ENCODE measurements around the gene GNAS-AS1. TPM values are rescaled to one million over a fixed set of nuclear protein-coding genes. Genes with fewer than 3 reads are reported as not detected.

The GNAS-AS1 gene
- total RNA-seq, 1 experiment from 2014 or later: 0.59 TPM

DNA sequence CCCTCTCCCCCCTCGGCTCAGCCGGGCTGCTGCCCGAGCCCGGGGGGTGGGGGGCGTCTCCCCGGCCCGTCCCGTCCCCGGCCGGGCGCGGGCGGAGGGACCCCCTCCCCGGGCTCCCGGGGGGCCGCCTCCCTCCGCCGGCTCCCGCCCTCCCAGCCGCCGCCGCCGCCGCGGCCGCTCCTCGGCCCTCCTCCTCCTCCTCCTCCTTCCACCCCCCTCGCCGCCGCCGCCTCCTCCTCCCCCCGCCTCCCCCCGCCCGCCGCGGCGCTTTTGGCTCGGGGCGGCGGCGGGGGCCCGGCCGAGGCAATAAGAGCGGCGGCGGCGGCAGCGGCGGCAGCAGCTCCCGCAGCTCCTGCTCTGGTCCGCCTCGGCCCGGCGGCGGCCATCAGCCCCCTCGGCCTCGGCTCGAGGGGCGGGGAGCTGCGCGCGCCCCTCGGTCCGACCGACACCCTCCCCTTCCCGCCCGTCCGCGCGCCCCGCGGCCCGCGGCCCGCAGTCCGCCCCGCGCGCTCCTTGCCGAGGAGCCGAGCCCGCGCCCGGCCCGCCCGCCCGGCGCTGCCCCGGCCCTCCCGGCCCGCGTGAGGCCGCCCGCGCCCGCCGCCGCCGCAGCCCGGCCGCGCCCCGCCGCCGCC, 40.5 kb upstream of the GNAS-AS1 start:
- Mint-ChIP-seq H3K4me3 (ENCODE audit: low read depth, unreplicated experiment) (peak overlapping the region; percentile 88), H3K36me3 (ENCODE audit: insufficient read depth, unreplicated experiment) (peaks cover 88% of the 10 kb centered on the region), H3K9me3 (ENCODE audit: low read depth, unreplicated experiment) (no peaks in the 10 kb centered on the region), H3K4me1 (ENCODE audit: low read depth, unreplicated experiment) (peaks cover 30% of the 10 kb centered on the region), H3K27me3 (ENCODE audit: unreplicated experiment) (no peaks in the 10 kb centered on the region), H3K27ac (ENCODE audit: unreplicated experiment) (peak overlapping the region; percentile 96)
- peak; percentile 88 for DNase-seq
- intact Hi-C loops (cut with micrococcal nuclease; ENCODE audit: unreplicated experiment): loop anchor here (5.0 kb wide), 1 partner anchor 91 kb away; the partner anchor contains the start of gene NELFCD
- BruUV-seq (replicated peaks): no TSS peak
- CTCF ChIA-PET: no interaction called here
- TF ChIP-seq, protein P1, sequence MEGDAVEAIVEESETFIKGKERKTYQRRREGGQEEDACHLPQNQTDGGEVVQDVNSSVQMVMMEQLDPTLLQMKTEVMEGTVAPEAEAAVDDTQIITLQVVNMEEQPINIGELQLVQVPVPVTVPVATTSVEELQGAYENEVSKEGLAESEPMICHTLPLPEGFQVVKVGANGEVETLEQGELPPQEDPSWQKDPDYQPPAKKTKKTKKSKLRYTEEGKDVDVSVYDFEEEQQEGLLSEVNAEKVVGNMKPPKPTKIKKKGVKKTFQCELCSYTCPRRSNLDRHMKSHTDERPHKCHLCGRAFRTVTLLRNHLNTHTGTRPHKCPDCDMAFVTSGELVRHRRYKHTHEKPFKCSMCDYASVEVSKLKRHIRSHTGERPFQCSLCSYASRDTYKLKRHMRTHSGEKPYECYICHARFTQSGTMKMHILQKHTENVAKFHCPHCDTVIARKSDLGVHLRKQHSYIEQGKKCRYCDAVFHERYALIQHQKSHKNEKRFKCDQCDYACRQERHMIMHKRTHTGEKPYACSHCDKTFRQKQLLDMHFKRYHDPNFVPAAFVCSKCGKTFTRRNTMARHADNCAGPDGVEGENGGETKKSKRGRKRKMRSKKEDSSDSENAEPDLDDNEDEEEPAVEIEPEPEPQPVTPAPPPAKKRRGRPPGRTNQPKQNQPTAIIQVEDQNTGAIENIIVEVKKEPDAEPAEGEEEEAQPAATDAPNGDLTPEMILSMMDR (IDR thresholded peaks at IDR 0.05; ENCODE audit: unreplicated experiment): no peak

- Mint-ChIP-seq H3K36me3 (ENCODE audit: insufficient read depth, unreplicated experiment) (peaks cover 82% of the 10 kb centered on the region), H3K27ac (ENCODE audit: unreplicated experiment) (peak overlapping the region; percentile 91), H3K9me3 (ENCODE audit: low read depth, unreplicated experiment) (no peaks in the 10 kb centered on the region), H3K27me3 (ENCODE audit: unreplicated experiment) (no peaks in the 10 kb centered on the region), H3K4me1 (ENCODE audit: low read depth, unreplicated experiment) (peaks cover 24% of the 10 kb centered on the region), H3K4me3 (ENCODE audit: low read depth, unreplicated experiment) (peak overlapping the region; percentile 73)
- CTCF ChIA-PET: no interaction called here
- intact Hi-C loops (cut with micrococcal nuclease; ENCODE audit: unreplicated experiment): loop anchor here (5.0 kb wide), 1 partner anchor 92 kb away; the partner anchor contains the start of gene NELFCD
- DNase-seq: peak; percentile 83
- BruUV-seq (replicated peaks): no TSS peak
- TF ChIP-seq, protein P1 (IDR thresholded peaks at IDR 0.05; ENCODE audit: unreplicated experiment): no peak
Measured at GRCh38 chr20:58890518-58891085, 39.9 kb upstream of the GNAS-AS1 start.

DNA sequence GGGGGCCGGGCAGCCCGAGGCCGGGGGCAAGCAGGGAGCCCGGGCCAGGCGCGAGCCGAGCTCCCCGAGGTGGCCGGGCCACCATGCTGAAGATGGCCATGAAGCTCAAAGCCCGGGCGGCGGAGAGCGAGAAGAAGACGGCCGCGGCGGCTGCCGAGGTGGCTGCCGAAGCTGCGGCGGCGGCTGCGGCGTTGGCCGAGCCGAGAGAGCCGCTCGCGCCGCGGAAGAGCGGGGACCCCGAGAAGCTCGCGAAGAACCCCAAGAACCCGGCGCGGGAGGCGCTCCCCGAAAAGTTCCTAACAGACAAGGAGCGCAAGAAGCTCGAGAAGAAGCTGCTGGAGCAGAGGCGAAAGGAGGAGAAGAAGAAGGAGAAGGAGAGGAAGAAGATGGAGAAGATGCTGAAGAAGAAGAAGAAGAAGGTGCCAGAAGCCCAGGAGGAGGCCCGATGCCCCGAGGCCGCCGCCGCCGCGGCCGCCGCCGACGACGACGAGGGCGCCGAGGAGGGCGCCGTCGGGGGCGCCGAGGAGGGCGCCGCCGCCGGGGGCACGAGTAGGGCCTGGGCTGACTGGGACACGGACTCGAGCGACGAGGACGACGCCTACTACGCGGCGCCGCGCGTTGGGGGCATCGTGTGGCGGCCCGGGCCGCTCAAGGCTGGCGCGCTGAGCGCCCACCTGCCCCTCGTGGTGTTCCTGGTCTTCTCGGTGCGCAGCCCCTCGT, 39.3 kb upstream of the GNAS-AS1 start:
- peak; percentile 26 for DNase-seq
- TF ChIP-seq, protein P1 (IDR thresholded peaks at IDR 0.05; ENCODE audit: unreplicated experiment): no peak
- TSS peak; percentile 20 for BruUV-seq (replicated peaks)
- CTCF ChIA-PET: interaction anchor here (0.6 to 1.5 kb wide), 2 partner anchors 20 to 77 kb away, joined by 3 read pairs; no protein-coding TSS in a partner anchor
- peaks cover 75% of the 10 kb centered on the region for H3K36me3 Mint-ChIP-seq (ENCODE audit: insufficient read depth, unreplicated experiment)
- no peaks in the 10 kb centered on the region for H3K9me3 Mint-ChIP-seq (ENCODE audit: low read depth, unreplicated experiment)
- no peaks in the 10 kb centered on the region for H3K27me3 Mint-ChIP-seq (ENCODE audit: unreplicated experiment)
- intact Hi-C loops (cut with micrococcal nuclease; ENCODE audit: unreplicated experiment): loop anchor here (5.0 kb wide), 1 partner anchor 92 kb away; the partner anchor contains the start of gene NELFCD
- peak overlapping the region; percentile 72 for H3K27ac Mint-ChIP-seq (ENCODE audit: unreplicated experiment)
- H3K4me1 Mint-ChIP-seq (ENCODE audit: low read depth, unreplicated experiment): peaks cover 18% of the 10 kb centered on the region
- H3K4me3 Mint-ChIP-seq (ENCODE audit: low read depth, unreplicated experiment): peak overlapping the region; percentile 73

- Mint-ChIP-seq H3K36me3 (ENCODE audit: insufficient read depth, unreplicated experiment) (peaks cover 69% of the 10 kb centered on the region), H3K9me3 (ENCODE audit: low read depth, unreplicated experiment) (no peaks in the 10 kb centered on the region), H3K4me1 (ENCODE audit: low read depth, unreplicated experiment) (peaks cover 12% of the 10 kb centered on the region), H3K27ac (ENCODE audit: unreplicated experiment) (peak overlapping the region; percentile 72), H3K4me3 (ENCODE audit: low read depth, unreplicated experiment) (peak overlapping the region; percentile 73), H3K27me3 (ENCODE audit: unreplicated experiment) (no peaks in the 10 kb centered on the region)
- CTCF ChIA-PET: interaction anchor here (0.6 to 1.5 kb wide), 3 partner anchors 19 to 499 kb away, joined by 3 read pairs; no protein-coding TSS in a partner anchor
- intact Hi-C loops (cut with micrococcal nuclease; ENCODE audit: unreplicated experiment): no loop called here
- TF ChIP-seq, protein P1 (IDR thresholded peaks at IDR 0.05; ENCODE audit: unreplicated experiment): no peak
- BruUV-seq (replicated peaks): no TSS peak
- DNase-seq: peak; percentile 12
Measured at GRCh38 chr20:58889334-58889760, 38.6 kb upstream of the GNAS-AS1 start.
